Subcutaneous abdominal adipose tissue (tissue), 5 donors: ENCODE measurements around the gene CD86.
A peak's percentile ranks its signal among the peaks of the same experiment; 100 is the strongest.

Experiments
- H3K27ac ChIP-seq: one replicate; pipeline ENCODE4 v1.7.0; 2013; ENCODE audit warnings: low read depth, mild to moderate bottlenecking, inconsistent platforms, low read length, moderate library complexity
- H3K27me3 ChIP-seq, 5 donors: one replicate each; pipeline ENCODE4 v1.7.0; 2013; ENCODE audit warnings: low read length in 5 of 5, inconsistent platforms in 1 of 5; ENCODE audit not compliant: control insufficient read depth in 5 of 5, insufficient read depth in 4 of 5
- H3K36me3 ChIP-seq, 5 donors: one replicate each; pipeline ENCODE4 v1.7.0; 2013; ENCODE audit warnings: low read length in 5 of 5; ENCODE audit not compliant: control insufficient read depth in 5 of 5, insufficient read depth in 5 of 5
- H3K4me1 ChIP-seq, 5 donors: one replicate each; pipeline ENCODE4 v1.7.0; 2013; ENCODE audit warnings: low read length in 5 of 5, mild to moderate bottlenecking in 3 of 5, moderate library complexity in 1 of 5; ENCODE audit not compliant: control insufficient read depth in 5 of 5, insufficient read depth in 5 of 5
- H3K4me3 ChIP-seq, 5 donors: one replicate each; pipeline ENCODE4 v1.7.0; 2013; ENCODE audit warnings: low read length in 5 of 5, low read depth in 1 of 5
- H3K9ac ChIP-seq, 5 donors: one replicate each; pipeline ENCODE4 v1.7.0; 2013; ENCODE audit warnings: low read length in 5 of 5, mild to moderate bottlenecking in 4 of 5, moderate library complexity in 3 of 5
- H3K9me3 ChIP-seq, 5 donors: one replicate each; pipeline ENCODE4 v1.7.0; 2013; ENCODE audit warnings: low read length in 5 of 5; ENCODE audit not compliant: control insufficient read depth in 5 of 5
- donor health status: healthy.
- donor health status: healthy.
- donor health status: healthy.
- donor health status: healthy.
- donor health status: healthy.

CD86 gene

GRCh38 chr3:122055215-122055614 lies at the start of gene CD86:
TSS of gene CD86 (plus strand) at chr3:122055362. CDS start at chr3:122055490, 128 bp downstream.
- Histone ChIP-seq H3K9ac (peak within 1 kb of the TSS in 2 of 5 donors; percentile 24 to 32), H3K9me3 (no peaks in the 10 kb centered on the region), H3K27me3 (peaks cover 0 to 2% (median 0%) of the 10 kb centered on the region in 5 donors), H3K27ac (peak within 1 kb of the TSS; percentile 23), H3K4me1 (no peaks in the 10 kb centered on the region), H3K4me3 (peak within 1 kb of the TSS; percentile 15 to 59 (median 48)), H3K36me3 (no peaks in the 10 kb centered on the region)

DNA sequence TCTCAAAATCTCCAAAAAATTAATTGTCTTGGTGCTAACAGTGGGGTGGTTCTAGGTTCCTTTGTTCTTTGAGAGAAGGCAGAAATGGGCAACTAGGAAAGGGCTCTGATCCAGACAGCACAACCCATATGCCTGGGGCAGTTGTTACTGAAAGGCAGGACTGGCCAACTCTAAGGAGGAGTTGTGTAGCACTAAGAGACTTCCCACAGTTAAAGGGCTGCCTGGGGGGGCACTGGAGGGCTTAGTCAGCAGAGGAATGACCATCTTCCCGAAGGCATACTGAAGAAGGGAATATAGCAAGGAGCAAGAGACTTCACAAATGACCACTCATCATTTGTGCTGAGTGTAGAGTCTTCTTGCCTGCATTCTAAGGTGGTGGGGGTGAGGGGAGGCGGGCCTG lies 48.9 kb upstream of the CD86 start:
- H3K27me3 ChIP-seq: peaks cover 0 to 2% (median 0%) of the 10 kb centered on the region in 5 donors
- H3K4me3 ChIP-seq: no peak overlapping the region
- no peak overlapping the region for H3K9ac ChIP-seq
- H3K36me3 ChIP-seq: no peaks in the 10 kb centered on the region
- peaks cover 0 to 2% (median 0%) of the 10 kb centered on the region in 5 donors for H3K9me3 ChIP-seq
- peaks cover 0 to 5% (median 0%) of the 10 kb centered on the region in 5 donors for H3K4me1 ChIP-seq
- H3K27ac ChIP-seq: no peak overlapping the region

- Histone ChIP-seq H3K27ac (no peak overlapping the region), H3K4me1 (peaks cover 0 to 5% (median 0%) of the 10 kb centered on the region in 5 donors), H3K9me3 (peaks cover 0 to 2% (median 0%) of the 10 kb centered on the region in 5 donors), H3K36me3 (no peaks in the 10 kb centered on the region), H3K27me3 (peaks cover 0 to 2% (median 0%) of the 10 kb centered on the region in 5 donors), H3K4me3 (no peak overlapping the region), H3K9ac (no peak overlapping the region)
These were observed 47.0 kb upstream of the CD86 start for GRCh38 chr3:122008166-122008565.

DNA sequence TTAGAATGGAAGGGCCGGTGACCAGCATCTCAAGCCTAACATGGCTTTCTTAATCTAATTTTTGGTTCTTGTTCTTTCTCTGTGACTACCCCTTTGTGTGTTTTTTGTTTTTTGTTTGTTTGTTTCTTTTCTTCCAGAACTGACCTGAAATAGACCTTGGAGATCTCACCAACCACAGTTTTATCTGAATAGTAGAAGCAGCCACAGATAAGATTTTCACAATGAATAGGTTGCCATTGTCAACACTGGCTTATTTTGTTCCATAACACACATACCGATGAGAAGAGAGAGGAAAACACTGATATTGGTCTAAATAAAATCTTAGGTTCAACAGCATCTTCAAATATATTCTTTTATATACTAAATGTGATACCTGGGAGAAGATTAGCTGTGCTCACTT lies 44.7 kb upstream of the CD86 start:
- Histone ChIP-seq H3K27ac (no peak overlapping the region), H3K9me3 (peaks cover 0 to 2% (median 0%) of the 10 kb centered on the region in 5 donors), H3K9ac (no peak overlapping the region), H3K27me3 (no peaks in the 10 kb centered on the region), H3K4me3 (no peak overlapping the region), H3K4me1 (no peaks in the 10 kb centered on the region), H3K36me3 (no peaks in the 10 kb centered on the region)

GRCh38 chr3:122011396-122011795 lies 43.8 kb upstream of the CD86 start:
- H3K27me3 ChIP-seq: no peaks in the 10 kb centered on the region
- peaks cover 0 to 2% (median 0%) of the 10 kb centered on the region in 5 donors for H3K9me3 ChIP-seq
- no peak overlapping the region for H3K9ac ChIP-seq
- no peaks in the 10 kb centered on the region for H3K36me3 ChIP-seq
- H3K4me3 ChIP-seq: no peak overlapping the region
- no peaks in the 10 kb centered on the region for H3K4me1 ChIP-seq
- no peak overlapping the region for H3K27ac ChIP-seq

DNA sequence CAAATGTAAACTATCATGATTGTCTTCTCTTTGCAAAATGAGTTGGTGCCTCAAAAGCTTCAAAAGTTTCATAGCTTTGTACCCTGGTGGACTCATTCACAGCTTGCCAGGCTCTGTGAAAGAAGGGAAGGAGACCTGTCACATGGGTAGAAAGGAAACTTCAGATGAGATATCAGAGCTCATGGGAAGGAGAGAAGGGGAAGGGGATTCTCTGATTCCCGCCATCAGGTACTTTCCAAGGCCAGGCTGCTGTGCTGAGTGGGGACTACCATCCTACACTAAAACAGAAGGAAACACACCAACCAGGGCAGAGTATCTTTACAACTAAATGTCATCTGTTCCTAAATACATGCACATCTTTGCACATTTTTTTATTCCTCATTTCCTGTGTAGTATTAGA lies 42.3 kb upstream of the CD86 start:
- Histone ChIP-seq H3K27me3 (no peaks in the 10 kb centered on the region), H3K9ac (no peak overlapping the region), H3K27ac (no peak overlapping the region), H3K4me1 (no peaks in the 10 kb centered on the region), H3K9me3 (no peaks in the 10 kb centered on the region), H3K36me3 (no peaks in the 10 kb centered on the region), H3K4me3 (no peak overlapping the region)

GRCh38 chr3:122013448-122013925 lies 41.7 kb upstream of the CD86 start:
- H3K4me3 ChIP-seq: no peak overlapping the region
- H3K9me3 ChIP-seq: no peaks in the 10 kb centered on the region
- no peaks in the 10 kb centered on the region for H3K36me3 ChIP-seq
- no peak overlapping the region for H3K9ac ChIP-seq
- no peaks in the 10 kb centered on the region for H3K4me1 ChIP-seq
- no peak overlapping the region for H3K27ac ChIP-seq
- H3K27me3 ChIP-seq: no peaks in the 10 kb centered on the region

DNA sequence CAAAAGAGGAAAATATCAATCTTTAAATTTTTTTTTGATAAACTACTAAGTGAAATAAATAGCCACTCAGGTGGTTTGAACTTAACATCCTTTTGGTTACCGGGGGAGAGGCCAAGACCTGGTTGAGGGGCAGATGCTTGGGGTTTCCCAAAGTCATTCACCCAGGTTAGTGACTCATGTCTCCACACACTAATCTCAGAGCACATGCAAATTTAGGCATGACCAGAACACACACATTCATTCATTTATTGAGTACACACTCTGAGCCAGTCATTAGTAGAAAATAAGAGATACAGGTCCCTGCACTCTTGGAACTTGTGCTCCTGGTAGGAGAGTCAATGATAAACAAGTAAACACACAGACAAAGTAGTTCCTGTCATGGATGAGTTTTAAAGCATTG lies 40.4 kb upstream of the CD86 start:
- no peaks in the 10 kb centered on the region for H3K36me3 ChIP-seq
- no peaks in the 10 kb centered on the region for H3K4me1 ChIP-seq
- no peak overlapping the region for H3K4me3 ChIP-seq
- no peaks in the 10 kb centered on the region for H3K9me3 ChIP-seq
- H3K9ac ChIP-seq: no peak overlapping the region
- no peaks in the 10 kb centered on the region for H3K27me3 ChIP-seq
- H3K27ac ChIP-seq: no peak overlapping the region

- Histone ChIP-seq H3K9ac (no peak overlapping the region), H3K36me3 (no peaks in the 10 kb centered on the region), H3K4me1 (no peaks in the 10 kb centered on the region), H3K9me3 (no peaks in the 10 kb centered on the region), H3K27me3 (peaks cover 3 to 13% (median 8%) of the 10 kb centered on the region in 5 donors), H3K4me3 (no peak overlapping the region), H3K27ac (no peak overlapping the region)
These were observed 35.7 kb upstream of the CD86 start for GRCh38 chr3:122019493-122019892.

DNA sequence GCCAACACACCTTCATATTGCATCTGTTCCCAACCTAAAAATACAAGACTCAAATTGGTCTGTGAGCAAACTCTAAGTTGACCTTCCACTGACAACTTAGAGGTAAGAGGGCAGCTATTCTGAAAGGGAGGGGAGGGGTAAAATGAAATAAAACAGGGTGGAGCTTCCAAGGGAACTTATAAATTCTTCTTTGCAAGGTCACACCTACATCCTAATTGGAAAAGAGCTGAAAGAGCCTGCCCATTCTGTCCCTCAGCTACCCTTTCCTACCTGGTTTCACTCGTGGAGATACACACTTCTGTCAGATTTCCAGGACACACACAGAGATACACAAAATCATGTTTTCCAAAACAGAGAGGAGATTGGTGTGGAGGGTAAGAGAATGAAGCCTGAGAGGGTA lies 34.1 kb upstream of the CD86 start:
- H3K36me3 ChIP-seq: no peaks in the 10 kb centered on the region
- peaks cover 3 to 13% (median 8%) of the 10 kb centered on the region in 5 donors for H3K27me3 ChIP-seq
- no peak overlapping the region for H3K4me3 ChIP-seq
- no peaks in the 10 kb centered on the region for H3K4me1 ChIP-seq
- H3K9me3 ChIP-seq: no peaks in the 10 kb centered on the region
- H3K27ac ChIP-seq: no peak overlapping the region
- H3K9ac ChIP-seq: no peak overlapping the region
